GM15510 (cell line): ENCODE results near the gene BBIP1.
A peak's percentile ranks its signal among the peaks of the same experiment; 100 is the strongest.

ENCODE experiments used
- POLR2A ChIP-seq: IDR thresholded peaks from 3 replicates; pipeline ENCODE4 v1.6.1; 2011; ENCODE audit warnings: borderline replicate concordance; ENCODE audit not compliant: insufficient read length; ENCODE audit errors: extremely low read depth

The BBIP1 gene

DNA sequence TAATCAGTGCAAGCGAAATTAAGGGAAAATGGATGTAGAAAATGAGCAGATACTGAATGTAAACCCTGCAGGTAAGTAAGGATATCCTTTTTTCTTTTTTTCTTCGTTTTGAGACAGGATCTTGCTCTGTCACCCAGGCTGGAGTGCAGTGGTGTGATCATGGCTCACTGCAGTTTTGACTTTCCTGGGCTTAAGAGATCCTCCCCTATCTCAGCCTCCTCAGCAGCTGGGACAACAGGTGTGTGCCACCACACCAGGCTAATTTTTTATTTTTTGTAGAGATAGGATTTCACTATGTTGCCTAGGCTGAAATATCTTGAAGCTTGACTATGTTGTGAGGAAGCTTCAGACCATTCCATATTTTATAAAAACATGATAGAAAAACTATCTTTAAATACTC, 43.0 kb downstream of the BBIP1 start:
- TF ChIP-seq POLR2A, result no peak

DNA sequence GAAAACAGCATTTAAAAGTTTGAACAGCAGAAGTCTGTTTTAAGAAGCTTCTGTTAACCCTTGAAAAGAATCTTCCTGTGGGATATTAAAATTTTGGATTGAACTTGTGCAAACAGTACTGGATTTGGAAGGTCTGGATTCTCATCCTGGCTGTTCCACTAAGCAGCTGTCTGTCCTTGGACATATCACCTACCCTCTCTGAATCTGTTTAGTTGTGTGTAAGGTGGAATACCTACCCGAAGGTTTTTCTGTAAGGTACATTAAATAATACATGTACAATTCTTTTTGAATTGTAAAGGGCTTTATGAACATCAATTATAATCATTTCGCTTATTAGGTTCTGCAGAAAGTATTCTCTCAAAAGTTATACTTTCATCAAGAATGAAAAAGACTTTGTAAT, 45.0 kb downstream of the BBIP1 start:
- TF ChIP-seq POLR2A, result no peak

DNA sequence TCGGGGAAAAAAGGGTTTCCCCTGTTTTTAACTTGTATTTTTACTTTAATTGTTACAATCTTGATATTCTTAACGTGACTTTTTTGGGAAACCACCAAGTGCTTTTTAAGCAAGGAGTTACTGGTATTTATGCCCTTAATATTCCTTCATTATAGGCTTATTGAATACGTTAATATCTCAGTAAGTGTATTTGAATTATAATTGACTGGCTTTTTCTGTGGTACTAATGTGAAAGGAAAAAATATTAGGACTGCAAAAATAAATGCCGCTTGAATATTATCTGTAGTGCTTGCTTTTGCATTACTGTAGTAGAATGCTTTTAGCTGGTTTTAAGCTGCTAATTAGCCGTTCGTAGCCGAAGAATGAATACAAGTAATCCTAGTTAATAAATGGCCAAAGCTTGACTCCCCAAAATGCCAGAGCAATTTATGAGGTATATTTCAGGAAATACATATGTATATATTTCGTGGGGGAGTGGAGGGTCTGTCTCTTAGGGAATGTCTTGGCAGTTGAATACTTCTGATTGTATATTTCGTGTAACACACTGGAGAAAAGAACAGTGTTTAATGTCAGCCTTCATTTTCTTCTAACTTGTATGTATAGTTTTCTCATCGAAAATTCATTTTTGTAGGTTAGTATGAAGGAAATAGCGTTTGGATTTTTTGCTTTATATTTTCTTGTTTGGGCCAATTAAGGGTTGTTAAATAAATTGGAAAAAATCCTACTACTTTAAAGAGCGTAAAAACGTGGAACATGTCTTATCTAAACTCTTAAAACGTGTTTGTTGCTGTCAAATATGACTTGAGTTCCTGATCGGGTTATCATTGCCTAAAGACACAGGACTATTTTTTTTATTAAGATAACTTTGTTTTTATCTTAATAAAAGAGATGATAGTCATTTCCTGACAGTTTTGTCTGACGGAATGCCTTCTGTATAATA, 45.7 kb downstream of the BBIP1 start:
- TF ChIP-seq POLR2A, result no peak

DNA sequence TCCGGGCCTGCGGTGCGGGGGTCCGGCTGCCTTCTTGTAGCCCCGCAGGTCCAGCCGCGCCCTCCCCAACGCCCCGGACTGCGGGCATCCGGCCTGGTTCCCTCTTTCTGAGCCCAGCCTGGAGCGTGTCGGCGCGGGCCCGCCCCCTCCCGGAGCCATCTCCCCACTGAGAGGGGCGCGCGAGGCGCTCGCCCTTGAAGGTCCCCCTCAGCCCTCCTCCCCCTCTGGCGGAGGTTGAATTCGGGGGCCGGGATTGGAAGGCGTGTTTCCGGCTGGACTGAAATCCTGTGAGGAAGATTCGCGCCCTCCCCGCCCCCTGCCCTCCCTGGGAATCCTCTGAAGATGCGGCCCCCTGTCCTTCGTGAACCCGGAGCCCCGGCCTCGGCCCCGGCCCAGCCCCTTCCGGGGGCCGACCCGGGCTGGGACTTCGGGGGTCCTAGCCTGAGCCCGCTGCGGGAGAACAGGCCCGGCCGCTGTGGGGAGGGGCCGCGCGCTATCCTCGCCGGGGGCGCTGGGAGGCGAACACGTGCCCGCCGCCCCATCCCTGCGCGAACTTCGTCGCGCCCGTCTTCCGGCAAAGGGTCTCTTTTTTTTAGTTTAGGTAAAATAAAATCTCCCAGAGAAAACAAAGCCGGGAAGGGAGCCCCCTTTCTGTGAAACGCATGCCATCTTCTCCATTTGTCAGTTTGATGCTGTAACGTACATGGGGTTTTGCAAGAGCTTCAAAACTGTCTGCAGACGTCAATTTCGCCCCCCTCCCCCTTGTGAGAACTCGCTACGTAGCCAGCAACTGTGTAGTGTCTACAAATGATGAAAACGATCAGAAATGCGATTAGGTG, 46.6 kb downstream of the BBIP1 start:
- TF ChIP-seq POLR2A, result peak; percentile 20

DNA sequence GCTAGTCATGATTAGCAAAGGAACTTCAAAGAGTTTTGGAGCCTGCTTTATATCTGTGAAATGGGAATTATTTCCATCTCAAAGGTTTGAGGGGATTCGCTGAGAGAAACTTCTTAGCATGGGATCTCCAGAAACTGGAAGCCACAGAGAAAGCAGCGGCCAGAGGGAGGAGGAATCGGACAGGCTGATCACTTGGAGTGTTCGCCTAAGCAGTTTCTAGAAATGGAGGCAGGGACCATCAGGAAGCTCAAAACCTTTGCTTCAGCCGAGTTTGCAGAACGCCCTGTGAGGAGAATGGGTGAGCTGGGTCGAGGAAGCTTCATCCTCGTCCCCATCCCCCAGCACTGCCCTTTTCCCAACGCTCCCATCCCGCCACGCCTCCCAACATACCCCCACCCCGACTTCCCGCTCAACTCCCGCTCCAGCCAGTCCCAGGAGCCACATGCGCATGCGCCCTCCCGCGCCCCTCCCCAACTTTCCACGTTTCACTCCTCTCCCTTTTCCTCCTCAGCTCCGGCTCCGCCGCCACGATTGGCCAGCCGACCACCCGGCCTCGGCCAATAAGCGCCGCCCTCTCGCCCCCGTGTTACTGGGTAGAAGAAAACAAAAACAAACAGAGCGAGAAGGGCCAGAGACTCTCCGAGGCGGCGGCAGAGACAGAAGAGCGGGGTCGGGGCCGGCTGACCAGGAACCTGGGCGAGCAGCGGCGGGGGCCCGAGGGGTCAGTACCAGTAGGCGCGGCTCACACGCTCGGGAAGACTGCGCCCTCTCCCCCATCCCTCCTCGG, 47.5 kb downstream of the BBIP1 start, which contains the start of gene PDCD4:
PDCD4 (plus strand) TSS at position 631 of the 787 bp plus-strand sequence. CDS start 4,100 bp downstream, outside the sequence.
- TF ChIP-seq POLR2A, result peak; percentile 84

DNA sequence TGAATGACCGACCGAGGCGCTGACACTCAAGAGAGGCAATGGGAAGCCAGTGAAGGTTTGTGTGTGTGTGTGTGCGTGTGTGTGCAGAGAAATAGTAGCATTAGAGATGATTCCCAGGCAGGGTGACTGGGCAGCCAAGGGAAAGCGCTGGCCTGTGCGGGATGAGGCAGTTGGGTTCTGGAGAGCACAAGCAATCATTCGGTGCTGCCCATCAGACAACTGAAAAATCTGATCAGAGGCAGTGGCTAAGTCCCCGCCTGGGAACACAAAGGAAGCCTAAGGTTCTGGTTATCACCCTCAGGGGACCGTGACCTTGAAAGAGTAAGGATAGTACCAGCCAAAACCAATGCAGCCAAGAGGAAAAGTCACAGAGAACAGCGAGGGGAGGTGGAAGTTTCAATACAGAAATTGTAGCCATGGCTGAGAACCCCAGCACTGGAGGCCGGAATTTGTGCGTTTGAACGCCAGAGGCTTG, 48.1 kb downstream of the BBIP1 start:
- TF ChIP-seq POLR2A, result no peak

DNA sequence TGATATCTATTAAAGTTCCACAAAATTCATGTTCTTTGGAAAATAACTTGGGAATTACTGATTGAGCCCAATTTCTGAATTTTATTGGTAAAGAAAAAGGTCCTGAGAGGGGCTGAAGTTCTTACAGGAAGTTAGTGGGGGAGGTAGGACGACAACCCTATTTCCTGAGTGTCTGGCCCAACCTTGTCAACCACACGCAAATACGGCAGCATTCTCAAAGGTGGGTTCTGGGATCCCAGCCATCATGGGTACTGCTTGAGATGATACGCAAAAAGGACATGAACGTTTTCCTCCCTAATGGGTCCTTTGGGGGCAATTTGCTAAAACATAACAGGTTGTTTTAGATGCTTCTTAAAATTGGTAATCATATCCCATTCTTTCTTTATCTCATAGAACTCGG, 50.0 kb downstream of the BBIP1 start:
- TF ChIP-seq POLR2A, result no peak

DNA sequence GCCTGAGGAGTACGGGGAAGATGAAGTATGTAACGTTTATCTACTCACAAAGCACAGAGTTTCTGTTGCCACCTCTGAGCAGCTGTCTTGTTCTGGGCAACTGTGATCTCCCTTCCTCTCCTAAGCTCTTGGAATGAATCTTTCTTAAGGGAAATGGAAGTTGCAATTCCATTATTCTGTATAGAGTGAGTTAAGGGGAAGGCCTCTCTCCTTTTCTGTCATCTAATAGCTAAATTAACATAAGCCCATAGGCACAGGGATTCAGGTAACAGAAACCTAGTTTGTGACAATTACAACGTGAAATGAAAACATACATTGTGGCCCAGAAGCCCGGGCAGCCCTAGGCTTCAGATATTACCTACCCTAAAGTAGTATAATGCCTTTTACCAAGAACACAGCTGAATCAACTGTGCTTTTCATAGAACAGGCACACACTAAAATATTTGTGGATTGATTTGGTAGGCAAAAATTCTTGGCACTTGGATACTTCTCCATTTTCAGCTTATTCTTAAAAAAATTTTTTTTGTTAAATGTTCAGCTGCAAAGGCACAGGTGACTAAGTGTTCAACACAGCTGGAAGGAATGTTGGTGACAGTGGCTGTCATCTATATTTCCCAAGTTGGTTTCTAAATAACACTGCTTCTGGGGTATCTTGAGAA, 51.0 kb downstream of the BBIP1 start:
- no peak for TF ChIP-seq POLR2A

DNA sequence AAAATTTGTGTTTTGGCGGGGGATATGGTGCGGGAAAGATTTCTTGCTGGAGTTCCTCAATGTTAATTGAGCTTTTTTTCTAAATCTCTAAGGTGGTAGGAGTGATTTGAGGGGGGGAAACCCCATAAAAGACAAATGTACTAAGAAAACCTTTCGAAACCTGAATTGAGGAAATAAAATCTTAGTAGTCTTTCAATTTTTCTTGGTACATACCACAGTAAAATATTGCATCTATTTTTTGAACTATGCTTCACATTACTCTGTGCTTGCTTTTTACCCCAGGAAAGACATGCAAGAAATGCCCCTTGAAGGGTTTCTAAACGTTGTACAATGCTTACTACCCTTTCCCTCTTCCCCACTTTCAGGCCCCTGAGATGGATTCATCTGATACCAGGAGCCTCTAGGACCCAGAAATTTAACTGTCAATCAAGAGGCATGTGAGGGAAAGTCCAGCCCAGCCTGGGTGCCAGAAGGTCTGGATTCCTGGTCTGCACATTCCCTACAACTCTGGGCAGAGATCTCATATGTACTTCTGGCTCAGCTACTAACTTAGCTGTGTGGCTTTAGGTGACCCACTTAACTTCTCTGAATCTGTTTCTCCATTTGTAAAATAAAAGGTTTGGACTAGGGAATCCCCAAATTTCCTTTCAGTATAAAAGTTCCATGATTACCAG, 53.0 kb downstream of the BBIP1 start:
- no peak for TF ChIP-seq POLR2A

DNA sequence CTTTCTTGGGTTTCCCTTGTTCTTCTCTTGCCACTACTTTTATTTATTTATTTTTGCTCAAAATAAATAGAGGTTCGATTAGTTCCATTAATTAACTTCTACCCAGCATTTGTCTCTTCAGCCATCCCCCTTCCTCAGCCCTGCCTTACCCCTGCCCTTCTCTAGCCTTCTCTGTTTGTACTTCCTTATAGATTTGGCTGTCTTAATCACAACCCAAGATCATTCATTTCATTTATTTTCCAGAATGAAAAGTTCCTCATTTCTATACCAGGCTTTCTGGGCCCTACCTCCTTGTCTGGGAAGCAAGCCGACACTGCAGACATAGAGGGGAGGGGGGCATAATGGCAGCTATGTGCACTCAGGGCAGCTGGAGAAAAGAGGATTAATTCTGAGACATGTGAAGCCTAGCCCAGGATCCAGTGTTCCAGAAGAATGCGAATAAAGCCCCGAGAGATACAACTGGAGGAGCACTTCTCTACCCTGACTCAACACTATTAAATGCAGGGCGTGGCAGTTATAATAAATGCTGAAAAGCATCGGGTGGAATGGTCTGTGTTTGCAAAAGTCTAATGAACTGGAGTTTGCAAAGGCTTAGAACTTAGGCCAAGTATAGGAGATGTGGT, 53.7 kb downstream of the BBIP1 start:
- no peak for TF ChIP-seq POLR2A

DNA sequence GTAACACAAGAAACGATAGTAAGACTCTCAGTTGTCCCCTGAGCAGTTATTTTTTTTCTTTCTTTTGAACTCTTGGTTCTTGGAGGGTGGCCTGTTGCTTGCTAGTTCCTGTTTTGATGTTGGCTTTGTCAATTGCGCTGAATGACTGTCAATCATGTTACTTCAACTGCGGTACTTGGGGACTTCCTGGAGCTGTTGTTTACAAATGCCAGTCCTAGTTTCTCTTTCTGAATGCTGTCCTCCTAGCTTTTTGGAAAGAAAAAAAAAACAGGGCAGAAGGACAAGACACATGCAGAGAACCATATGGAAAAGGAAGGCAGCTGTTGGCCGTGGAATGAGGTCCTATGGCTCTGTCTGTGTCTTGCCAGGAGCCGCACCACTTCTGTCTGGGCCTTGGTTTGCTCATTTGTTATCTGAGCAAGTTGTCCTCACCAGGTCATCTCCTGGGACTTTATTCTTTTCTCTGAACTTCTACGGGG, 54.3 kb downstream of the BBIP1 start:
- TF ChIP-seq POLR2A, result no peak

DNA sequence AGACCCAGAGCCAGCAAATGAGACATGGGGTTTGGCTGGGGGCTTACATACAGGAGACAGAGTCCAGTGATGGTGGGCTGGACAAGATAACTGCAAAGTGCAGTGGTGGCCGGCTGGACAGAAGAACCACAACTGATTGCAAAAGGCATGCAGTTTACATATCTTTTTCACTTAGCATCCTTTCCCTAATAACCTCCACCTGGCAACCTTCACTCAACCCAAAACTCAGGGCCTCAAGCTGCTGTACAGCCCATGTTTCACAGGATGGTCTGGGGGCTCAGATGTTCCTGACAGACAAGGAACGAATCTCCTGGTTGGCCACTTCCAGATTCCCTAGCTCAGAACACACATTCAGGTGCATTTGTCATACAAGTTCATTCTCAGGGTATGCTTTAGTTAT, 55.0 kb downstream of the BBIP1 start:
- no peak for TF ChIP-seq POLR2A

DNA sequence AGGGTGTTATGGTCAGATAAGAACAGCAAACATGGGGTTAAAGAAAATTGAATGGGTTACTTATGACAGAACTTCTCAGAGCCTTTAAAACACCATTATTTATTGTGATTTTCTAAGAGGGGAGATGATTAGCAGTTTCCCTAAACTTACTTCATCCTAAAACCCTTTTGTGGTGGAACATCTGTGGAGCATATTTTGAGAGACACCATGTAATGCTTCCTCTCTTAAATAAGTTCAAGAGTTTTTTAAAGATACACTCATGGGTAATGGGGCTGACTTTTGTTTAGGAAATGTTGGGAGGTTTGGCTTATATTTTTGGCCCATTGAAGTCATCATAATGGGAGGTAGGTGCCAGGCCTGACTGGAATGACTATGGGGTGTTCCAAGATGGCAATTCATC, 55.6 kb downstream of the BBIP1 start:
- TF ChIP-seq POLR2A, result no peak
